T-helper 2 cell (primary cell): ENCODE measurements around the gene EMILIN3.
A peak's percentile ranks its signal among the peaks of the same experiment; 100 is the strongest.
"Not testable (repeated sequence)": the region's sequence is repeated elsewhere in the genome, so short reads cannot be mapped to it uniquely, and the experiment has no call there.

Experiments
- DNase-seq, 5 experiments: peaks; one replicate each; pipeline versions ENCODE4 v3.0.0 to v3.0.0-alpha.2; 2012 to 2022

The EMILIN3 gene

DNA sequence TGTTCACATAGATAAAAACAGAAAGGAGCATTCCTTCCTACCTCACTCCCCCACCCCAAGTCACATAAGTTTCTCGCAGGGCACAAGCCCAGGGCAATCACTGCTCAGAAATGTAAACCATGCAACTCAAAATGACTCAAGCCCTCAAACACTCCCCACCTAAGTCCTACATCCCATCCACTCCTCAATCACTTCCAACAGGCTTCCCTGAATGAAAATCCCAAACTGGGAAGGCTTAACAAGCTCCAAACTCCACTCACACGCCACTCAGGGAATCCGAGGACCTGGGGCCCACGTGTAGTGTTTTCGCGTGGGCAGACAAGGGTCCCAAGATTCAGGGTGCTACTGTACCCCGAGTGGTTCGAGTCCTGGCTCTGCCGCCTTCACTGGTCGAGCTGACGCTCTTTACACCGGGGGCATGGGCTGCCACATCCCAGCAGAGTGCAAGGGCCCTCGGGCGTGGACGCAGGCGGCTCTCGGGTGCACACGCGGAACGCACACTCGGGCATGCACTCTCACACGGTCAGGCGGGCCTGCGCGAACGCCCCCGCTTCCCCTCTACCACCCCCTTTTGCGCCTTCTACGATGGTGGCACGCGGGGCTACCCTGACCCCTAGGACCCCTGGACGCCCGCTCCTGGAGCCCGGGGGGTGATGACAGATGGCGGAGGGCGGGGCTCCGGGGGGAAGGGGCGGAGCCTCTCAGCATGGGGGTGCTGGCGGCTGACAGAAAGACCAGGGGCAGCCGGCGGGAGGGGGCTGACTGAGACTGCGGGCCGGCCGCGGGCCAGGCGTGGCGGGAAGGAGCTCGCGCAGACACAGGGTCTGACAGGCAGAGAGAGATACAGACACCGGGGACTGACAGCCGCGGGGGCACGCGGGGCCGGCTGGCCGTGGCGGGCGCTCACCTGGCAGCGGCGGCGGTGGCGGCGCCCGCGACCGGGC lies 49.7 kb downstream of the EMILIN3 start:
- DNase-seq: peak; percentile 39 to 72 (median 65)

DNA sequence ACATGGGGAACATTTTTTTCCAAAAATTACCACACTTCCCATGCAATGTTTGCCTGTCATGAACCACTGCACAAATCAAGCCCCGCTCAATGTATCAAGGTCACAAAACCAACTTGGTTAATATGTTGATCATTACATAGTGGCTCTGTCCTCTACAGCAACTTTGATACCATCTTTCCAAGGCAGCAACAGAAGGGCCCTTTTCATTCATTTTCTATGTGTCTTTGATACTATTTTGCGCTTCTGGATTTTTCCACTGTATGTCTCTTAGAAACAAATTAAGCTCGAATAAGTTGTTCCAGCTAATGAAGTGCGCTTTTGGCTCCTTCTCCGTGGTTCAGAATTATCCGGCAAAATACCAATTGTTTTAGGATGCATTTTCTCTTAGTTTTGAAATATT lies 50.6 kb downstream of the EMILIN3 start:
- DNase-seq: no peak

DNA sequence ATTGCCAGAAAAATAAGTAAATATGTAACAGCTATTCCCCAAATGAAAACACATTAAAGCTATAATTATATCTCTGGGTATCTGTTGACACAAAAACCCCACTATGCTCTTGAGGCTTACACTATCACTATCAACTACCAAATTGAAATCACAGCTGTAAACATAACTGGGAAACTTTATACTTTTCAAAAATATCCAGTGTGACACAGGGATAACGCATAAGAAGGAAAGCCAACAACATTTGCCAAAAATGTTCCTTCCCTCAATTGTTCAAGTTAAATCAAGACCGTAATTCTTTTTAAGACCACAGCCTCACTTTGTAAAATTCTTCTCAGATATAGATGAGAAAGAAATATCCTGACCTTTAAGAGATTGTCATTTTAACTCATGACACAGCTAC lies 52.2 kb downstream of the EMILIN3 start:
- DNase-seq: no peak

DNA sequence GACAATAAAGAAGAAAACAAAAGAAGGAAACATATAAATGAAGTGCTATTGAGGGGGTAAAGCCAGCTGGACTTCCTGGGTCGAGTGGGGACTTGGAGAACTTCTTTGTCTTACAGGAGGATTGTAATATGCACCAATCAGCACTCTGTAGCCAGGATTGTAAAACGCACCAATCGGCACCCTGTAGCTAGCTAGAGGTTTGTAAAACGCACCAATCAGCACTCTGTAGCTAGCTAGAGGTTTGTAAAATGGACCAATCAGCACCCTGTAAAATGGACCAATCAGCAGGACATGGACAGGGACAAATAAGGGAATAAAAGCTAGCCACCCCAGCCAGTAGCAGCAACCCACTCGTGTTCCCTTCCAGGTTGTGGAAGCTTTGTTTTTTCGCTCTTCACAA lies 54.6 kb downstream of the EMILIN3 start:
- not testable (repeated sequence) for DNase-seq
